GM21381 (cell line): ENCODE measurements around the gene IQCF6.
"Not testable (repeated sequence)": the region's sequence is repeated elsewhere in the genome, so short reads cannot be mapped to it uniquely, and the experiment has no call there.

Experiments used
- ATAC-seq: cut with Tn5 transposase; IDR thresholded peaks from one replicate; pipeline ENCODE4 v1.9.1; 2021; ENCODE audit warnings: mild to moderate bottlenecking, moderate library complexity; ENCODE audit not compliant: unreplicated experiment

The IQCF6 gene

DNA sequence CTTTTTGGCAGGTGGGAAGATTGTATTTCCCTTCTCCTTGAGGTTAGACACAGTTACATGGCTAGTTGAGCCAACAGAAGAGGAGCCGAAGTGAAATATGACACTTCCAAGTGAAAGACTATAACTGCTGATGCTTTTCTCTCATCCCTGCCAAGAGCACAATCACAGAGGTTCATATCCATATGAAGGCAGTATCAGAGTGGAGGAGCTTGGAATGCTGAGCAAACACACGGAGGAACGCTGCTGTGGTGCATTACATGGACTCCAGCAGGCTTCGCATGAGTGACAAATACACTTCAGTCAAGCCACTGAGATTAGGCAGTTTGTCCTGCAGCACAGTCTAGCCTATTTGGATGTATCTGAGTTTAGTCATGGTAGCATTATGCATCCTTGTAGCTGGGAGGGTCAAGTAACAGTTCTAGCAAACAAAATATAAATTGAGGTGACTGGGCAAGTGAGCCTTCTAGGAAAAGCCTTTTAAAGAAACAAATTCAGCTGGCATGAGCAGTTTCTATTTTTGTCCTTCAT, 5.4 kb downstream of the IQCF6 start:
- ATAC-seq = no peak

DNA sequence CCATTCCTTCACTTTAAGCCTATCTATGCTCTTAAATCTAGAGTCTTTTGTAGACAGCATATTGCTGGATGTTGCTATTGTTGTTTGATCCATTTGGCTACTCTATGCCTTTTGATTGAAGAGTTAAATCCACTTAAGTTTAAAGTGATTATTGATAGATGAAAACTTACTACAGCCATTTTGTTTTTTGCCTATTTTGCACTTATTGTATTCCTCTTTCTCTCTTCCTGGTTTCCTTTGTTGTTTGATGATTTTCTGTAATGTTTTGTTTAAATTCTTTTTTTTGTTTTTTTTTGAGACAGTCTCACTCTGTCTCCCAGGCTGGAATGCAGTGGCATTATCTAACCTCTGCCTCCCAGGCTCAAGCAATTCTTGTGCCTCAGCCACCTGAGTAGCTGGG, 19.8 kb downstream of the IQCF6 start:
- ATAC-seq = no peak

DNA sequence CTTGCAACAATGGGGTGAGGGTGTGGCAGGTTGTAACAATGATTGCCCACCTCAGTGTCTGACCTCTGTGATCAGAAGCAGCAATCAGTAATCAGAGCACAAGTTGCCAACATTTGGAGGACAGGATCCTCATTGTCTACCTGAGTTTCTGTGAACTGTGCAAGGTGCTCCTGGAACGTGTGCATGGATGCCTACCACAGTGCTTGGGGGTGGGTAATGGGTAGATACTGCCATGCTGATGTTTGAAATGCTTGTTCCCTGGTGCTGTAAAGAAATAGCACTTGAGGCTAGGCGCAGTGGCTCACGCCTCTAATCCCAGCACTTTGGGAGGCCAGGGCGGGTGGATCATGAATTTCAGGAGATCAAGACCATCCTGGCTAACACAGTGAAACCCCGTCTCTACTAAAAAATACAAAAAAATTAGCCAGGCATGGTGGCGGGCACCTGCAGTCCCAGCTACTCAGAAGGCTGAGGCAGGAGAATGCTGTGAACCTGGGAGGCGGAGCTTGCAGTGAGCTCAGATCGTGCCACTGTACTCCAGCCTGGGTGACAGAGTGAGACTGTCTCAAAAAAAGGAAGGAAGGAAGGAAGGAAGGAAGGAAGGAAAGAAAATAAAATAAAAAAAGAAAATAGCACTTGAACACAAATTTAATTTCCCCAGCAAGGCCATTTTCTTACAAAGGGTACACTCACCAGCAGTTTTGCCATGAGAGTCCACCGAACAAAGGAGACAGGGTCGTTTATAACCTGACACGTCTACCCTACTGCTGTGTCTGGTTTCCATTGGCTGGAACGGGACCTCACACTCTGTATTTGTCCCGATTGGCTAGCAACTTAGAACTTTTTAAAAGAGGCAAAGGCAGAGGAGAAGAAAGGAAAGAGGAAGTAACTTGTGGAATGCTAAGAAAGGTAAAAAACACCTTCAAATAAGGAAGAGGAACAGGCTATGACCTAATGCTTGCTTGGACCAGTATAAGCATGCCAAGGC, 25.0 kb downstream of the IQCF6 start:
- ATAC-seq = not testable (repeated sequence)

DNA sequence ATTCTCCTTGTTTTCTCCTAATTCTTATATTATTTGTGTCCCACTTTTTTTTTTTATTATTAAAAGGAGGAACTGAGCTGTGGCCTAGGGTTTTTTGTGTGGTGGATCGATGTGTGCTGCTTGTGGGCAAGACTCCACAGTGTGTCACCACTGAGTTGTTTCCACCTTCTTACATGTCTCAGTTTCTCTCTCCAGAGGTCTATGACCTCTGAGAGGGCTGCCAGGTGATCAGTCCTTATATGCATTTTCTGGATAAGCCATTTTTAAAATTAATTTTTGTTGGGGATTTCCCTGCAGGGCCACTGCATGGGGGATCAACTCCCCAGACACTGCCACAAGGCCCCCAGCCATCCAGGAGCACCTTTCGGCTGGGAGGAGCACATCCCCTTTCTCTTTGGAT, 27.8 kb downstream of the IQCF6 start:
- peak; percentile 65 for ATAC-seq

DNA sequence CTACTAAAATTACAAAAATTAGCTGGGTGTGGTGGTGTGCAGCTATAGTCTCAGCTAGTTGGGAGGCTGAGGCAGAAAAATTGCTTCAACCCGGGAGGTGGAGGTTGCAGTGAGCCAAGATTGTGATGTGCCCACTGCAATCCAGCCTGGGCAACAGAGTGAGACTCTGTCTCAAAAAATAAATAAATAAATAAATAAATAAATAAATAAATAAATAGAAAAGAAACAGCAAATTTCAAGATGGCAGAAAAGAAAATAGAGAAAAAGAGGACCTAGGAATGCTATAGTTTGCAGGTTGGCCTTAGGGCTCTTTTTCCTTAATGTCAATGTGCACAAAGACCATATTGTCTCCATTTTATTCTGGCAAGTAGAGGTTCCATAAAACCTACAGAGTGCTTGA, 28.2 kb downstream of the IQCF6 start:
- no peak for ATAC-seq

DNA sequence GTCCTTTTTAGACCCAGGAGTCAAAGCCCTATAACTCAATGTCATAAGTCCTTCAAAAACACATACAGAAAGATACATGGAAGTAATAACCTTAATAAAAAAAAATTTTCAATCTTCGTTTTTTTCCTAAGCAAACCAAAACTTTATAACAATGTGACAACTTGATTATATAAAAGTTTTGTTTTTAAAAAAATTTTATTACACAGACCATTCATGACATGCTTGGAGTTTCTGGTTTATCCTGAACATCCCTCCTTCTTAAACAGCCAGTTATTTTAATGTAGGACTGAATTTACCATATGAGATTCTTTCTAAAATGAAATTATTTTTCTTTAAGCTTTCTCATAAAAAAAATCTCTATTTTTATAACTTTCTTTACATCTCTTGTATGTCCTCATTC, 30.7 kb downstream of the IQCF6 start:
- ATAC-seq = no peak

DNA sequence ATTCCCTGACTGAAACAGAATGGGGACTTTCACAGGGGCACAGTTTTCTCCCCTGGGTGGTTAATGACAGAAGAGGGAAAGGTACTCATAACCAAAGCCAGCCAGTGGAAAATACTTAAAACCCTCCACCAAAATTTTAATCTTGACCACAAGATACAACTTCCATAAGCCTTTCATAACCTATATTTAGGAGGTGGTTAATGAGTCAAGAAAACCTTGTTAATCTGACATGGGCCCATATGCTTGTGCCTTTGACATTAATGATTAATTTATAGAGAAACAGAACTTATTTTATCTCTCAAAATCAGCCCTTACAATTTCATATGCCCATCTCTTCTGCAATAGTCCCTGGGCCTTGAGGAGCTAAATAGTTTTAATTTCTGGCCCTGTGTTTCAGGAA, 31.2 kb downstream of the IQCF6 start:
- no peak for ATAC-seq

DNA sequence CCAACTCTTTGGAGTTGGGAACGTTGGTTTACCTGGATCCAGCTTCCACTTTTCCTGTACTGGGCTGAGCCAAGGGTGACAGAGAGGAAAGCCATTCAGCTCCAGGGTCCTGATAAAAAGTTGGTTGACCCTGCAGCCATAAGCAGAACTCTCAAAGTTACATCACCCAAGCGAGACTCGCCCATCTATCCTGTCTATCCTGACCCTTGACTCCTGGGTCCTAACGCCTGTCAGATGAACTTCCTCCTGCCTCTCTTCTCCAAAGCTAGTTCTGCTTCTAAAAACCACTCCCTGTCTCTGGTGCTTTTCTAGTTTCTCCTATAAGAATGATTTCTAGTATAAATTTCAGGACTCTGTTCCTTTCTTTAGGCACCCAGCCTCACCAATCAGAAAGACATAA, 36.1 kb downstream of the IQCF6 start:
- not testable (repeated sequence) for ATAC-seq

DNA sequence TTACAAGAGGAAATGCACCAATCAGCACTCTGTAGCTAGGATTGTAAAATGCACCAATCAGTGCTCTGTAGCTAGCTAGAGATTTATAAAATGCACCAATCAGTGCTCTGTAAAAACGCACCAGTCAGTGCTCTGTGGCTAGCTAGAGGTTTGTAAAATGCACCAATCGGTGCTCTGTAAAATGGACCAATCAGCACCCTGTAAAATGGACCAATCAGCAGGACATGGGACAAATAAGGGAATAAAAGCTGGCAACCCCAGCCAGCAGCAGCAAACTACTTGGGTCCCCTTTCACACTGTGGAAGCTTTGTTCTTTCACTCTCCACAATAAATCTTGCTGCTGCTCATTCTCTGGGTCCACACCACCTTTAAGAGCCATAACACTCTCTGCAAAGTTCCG, 36.7 kb downstream of the IQCF6 start:
- not testable (repeated sequence) for ATAC-seq

DNA sequence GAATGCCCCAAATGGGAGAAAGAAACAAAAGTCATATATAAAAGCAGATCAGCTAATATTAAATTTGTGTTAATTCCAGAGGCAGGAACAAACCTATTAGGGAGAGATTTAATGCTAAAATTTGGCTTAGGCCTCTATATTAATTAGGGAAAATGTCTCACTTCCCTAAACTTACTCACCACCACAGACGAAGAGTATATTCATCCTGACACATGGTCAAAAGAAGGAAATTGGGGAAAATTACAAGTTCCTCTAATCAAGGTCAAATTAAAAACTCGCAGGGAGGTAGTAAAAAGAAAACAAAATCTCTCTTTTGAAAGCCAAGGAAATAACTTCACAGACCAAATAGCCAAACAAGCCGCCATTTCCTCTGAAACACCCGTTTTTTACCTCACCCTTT, 39.9 kb downstream of the IQCF6 start:
- no peak for ATAC-seq

DNA sequence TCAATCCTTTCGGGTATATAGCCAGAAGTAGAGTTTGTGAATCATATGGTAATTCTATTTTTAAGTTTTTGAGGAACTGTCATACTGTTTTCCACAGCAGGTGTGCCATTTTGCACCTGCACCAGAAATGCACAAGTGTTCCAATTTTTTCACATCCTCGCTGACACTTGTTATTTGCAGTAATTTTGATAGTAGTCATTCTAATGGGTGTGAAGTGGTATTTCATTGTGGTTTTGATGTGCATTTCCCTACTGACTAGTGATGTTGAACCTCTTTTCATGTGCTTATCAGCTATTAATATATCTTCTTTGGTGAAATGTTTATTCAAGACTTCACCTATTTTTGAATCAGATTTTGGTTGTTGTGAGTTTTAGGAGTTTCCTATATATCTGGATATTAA, 43.1 kb downstream of the IQCF6 start:
- no peak for ATAC-seq

DNA sequence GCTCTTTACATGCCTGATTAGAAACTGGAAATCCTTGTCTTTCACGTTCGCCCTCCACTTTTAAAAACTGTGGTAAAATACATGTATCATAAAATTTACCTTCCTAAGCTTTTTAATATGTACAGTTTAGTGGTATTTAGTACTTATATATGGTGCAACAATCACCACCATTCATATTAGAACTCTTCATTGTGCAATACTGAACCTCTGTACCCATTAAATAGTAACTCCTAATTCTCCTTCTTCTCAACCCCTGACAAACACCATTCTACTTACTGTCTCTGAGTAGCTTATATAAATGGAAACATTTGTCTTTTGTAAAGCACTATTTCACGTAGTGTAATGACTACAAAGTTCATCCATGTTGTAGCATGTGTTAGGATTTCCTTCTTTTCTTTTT, 44.0 kb downstream of the IQCF6 start:
- ATAC-seq = no peak

DNA sequence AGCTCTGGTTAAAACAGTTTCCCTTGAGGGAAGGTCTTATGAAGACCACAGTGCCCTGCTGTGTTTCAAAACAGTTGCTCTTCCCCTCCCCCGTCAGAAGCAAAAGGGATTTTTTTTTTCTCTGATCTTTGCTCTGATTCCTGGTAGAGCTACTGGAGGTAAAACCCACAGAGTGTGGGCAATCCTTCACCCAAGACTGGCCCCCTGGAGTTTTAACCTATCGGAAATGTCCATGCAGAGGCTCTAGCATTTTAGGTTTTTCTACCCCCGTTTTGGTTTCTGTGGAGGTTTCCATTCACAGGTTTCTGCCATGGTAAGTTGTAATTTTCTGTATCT, 44.5 kb downstream of the IQCF6 start:
- no peak for ATAC-seq

DNA sequence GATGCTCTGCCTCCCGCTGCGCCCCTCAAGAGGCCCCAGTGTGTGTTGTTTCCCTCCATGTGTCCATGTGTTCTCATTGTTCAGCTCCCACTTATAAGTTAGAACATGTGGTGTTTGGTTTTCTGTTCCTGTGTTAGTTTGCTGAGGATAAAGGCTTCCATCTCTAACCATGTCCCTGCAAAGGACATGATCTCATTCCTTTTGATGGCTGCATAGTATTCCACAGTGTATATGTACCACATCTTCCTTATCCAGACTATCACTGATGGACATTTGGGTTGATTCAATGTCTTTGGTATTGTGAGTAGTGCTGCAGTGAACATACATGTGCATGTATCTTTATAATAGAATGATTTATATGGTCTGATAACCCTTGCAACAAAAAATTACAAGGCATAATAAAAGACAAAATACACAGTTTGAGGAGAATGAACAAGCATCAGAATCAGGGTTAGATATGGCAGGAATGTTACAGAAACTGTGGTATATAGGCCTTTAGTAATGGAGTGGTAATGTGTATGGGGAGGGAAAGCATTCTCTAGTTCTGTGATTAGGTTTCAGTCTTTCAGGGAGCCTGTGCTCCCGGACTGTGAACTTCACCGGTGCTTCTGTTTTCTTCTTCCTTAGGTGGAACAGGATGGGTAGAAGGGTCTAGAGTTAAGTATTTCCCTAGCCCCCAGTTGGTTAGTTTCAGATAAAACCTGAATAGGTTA, 45.0 kb downstream of the IQCF6 start:
- no peak for ATAC-seq

DNA sequence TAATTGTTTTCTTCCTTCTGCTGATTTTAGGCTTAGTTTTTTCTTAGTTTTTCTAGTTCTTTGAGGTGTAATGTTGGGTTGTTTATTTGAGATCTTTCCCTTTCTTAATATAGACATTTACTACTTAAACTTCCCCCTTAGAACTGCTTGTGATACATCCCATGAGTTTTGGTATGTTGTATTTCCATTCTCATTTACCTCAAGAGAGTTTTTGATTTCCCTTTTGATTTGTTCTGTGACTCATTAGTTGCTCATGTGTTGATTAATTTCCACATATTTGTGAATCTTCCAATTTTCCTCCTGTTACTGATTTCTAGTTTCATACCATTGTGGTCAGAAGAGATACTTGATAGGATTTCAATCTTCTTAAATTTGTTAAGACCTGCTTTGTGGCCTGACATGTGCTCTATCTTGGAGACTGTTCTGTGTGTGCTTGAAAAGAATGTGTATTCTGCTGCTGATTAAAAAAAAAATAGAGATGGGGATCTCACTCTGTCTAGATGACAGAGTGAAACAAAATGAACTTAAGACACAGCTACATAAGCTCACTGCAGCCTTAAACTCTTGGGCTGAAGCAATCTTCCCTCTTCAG, 49.9 kb downstream of the IQCF6 start:
- ATAC-seq = no peak
